Ascending aorta (tissue), 2 donors: ENCODE results near the gene HLTF. TPM values are rescaled to one million over a fixed set of nuclear protein-coding genes. Genes with fewer than 3 reads are reported as not detected.

Source experiments
- DNase-seq, 2 donors: peaks; one replicate each; pipeline ENCODE4 v3.0.0-alpha.2; 2019; ENCODE audit warnings: low spot score in 2 of 2
- H3K27ac ChIP-seq, 2 donors: fragments of 200-600 bp; sonication (generic); one replicate each; pipeline ENCODE4 v1.5.1; 2016 to 2017; ENCODE audit warnings: mild to moderate bottlenecking in 1 of 2
- H3K27me3 ChIP-seq: fragments of 200-600 bp; sonication (generic); one replicate; pipeline ENCODE4 v1.5.1; 2017
- H3K36me3 ChIP-seq, 2 donors: fragments of 200-600 bp; sonication (generic); one replicate each; pipeline ENCODE4 v1.5.1; 2016
- H3K4me1 ChIP-seq, 2 donors: fragments of 200-600 bp; sonication (generic); one replicate each; pipeline ENCODE4 v1.5.1; 2016 to 2017; ENCODE audit warnings: mild to moderate bottlenecking in 1 of 2
- H3K4me3 ChIP-seq, 2 donors: fragments of 200-600 bp; sonication (generic); one replicate each; pipeline ENCODE4 v1.5.1; 2016 to 2017; ENCODE audit warnings: mild to moderate bottlenecking in 1 of 2
- H3K9me3 ChIP-seq, 2 donors: fragments of 200-600 bp; sonication (generic); one replicate each; pipeline ENCODE4 v1.5.1; 2016
- intact Hi-C: fragments of 100-400 bp; cut with DNase I; formaldehyde crosslinking; loops from one replicate; pipeline ENCODE4 v1.15.1; 2023
- total RNA-seq: library from RNA; depleted of rRNA; stranded (reverse); fragments of >200 nt; gene quantifications from one replicate; pipeline ENCODE4 v1.1.0, GENCODE V29; 2016
- TF ChIP-seq, protein P1 (sequence below), 3 experiments: fragments of 200-600 bp in 2 of 3; fragments of 450-650 bp in 1 of 3; sonication (generic) in 2 of 3; IDR thresholded peaks; one replicate each; pipeline ENCODE4 v1.5.1; 2016 to 2019; ENCODE audit warnings: antibody characterized with exemption in 3 of 3, mild to moderate bottlenecking in 1 of 3, moderate library complexity in 1 of 3

The HLTF gene
- total RNA-seq, 1 donor from 2014 or later = 136 TPM

DNA sequence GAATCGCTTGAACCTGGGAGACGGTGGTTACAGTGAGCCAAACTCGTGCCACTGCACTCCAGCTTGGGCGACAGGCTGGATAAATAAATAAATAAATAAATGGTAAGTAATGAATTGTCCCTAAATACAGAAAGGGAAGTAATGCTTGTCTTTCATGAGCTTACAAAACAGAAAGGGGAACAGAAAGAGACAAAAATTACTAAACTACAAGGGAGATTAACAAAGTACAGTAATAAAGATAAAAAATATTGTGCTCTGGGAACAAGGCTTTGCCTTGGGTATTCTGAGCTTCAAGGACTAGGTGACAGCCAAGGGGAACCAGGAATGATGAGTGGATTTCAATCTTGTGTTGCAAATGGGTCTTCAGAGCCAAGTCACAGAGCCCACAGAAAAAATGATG, 9.2 kb upstream of the HLTF start:
- Histone ChIP-seq H3K27me3 (no peaks in the 10 kb centered on the region), H3K36me3 (no peaks in the 10 kb centered on the region)
- TF ChIP-seq, protein P1, sequence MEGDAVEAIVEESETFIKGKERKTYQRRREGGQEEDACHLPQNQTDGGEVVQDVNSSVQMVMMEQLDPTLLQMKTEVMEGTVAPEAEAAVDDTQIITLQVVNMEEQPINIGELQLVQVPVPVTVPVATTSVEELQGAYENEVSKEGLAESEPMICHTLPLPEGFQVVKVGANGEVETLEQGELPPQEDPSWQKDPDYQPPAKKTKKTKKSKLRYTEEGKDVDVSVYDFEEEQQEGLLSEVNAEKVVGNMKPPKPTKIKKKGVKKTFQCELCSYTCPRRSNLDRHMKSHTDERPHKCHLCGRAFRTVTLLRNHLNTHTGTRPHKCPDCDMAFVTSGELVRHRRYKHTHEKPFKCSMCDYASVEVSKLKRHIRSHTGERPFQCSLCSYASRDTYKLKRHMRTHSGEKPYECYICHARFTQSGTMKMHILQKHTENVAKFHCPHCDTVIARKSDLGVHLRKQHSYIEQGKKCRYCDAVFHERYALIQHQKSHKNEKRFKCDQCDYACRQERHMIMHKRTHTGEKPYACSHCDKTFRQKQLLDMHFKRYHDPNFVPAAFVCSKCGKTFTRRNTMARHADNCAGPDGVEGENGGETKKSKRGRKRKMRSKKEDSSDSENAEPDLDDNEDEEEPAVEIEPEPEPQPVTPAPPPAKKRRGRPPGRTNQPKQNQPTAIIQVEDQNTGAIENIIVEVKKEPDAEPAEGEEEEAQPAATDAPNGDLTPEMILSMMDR (IDR thresholded peaks at IDR 0.05) = no peak

DNA sequence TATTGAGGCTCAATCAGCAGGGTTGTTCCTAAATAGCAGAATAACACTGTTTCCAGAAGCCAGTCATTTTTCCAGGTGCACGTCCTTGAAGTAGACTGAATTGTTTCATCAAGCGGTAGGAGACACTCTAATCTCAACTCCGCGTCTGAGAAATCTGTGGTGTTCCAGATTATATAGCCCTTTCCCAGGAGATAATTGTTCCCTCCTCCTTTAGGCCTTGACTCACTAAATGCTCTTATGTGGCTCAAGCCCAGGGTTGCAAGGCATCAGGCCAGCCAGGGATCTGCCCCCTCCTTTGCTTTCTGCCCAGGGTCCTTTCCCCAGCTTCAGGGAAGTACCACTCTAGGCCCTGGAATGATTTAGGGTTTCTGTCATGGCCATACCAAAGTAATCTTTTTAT, 5.7 kb upstream of the HLTF start:
- H3K27ac ChIP-seq = no peak overlapping the region
- intact Hi-C loops = no loop called here
- no peak for DNase-seq
- no peaks in the 10 kb centered on the region for H3K36me3 ChIP-seq
- no peaks in the 10 kb centered on the region for H3K4me1 ChIP-seq
- H3K9me3 ChIP-seq = no peaks in the 10 kb centered on the region
- TF ChIP-seq, protein P1 (IDR thresholded peaks at IDR 0.05) = no peak
- no peaks in the 10 kb centered on the region for H3K27me3 ChIP-seq
- H3K4me3 ChIP-seq = no peak overlapping the region

More for the DNA sequence above, 9.2 kb upstream of the HLTF start:
- no peak for DNase-seq
- no peaks in the 10 kb centered on the region for H3K9me3 ChIP-seq
- intact Hi-C loops = no loop called here
- no peaks in the 10 kb centered on the region for H3K4me1 ChIP-seq
- no peak overlapping the region for H3K4me3 ChIP-seq
- no peak overlapping the region for H3K27ac ChIP-seq

DNA sequence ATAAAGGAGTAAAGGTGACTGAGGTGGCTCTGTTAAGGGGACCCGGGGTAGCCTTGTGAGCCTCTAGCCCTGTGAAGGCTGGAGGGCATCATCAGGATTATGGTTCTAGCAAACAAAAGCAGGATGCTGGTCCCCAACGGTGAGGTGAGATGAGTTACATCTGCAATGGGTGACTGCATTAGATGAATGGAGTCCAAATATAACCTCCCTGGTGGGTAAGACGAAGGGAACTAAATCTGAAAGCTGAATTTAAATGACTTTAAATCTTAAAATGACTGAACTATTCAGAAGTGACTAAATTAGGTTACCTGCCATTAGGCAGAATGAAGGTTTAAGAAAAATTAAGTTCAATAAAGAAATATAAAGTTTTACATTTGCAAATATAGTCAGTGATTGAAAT, 4.6 kb upstream of the HLTF start:
- intact Hi-C loops = no loop called here
- Histone ChIP-seq H3K4me3 (no peak overlapping the region), H3K27ac (no peak overlapping the region), H3K27me3 (no peaks in the 10 kb centered on the region), H3K4me1 (no peaks in the 10 kb centered on the region), H3K9me3 (no peaks in the 10 kb centered on the region), H3K36me3 (no peaks in the 10 kb centered on the region)
- DNase-seq = no peak
- TF ChIP-seq, protein P1 (IDR thresholded peaks at IDR 0.05) = no peak

DNA sequence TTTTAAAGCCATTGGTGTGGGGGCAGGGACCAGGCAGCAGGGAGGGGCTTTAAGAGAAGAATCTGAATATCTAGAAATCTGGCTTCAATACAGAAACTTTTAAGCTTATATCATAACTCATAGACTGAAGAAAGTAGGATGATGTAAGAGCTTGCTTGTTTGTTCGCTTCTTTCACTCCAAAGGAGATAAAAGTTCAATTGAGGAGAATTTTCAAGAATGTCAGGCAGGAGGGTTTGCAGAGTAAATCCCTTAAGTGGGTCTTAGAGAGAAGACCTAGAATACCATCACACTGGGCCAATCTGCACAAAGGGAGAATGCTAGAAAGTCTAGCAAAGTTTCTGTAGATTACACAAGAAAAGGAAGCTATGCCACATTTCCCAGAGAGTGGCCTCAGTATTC, 4.1 kb upstream of the HLTF start:
- intact Hi-C loops = no loop called here
- H3K27me3 ChIP-seq = no peaks in the 10 kb centered on the region
- no peaks in the 10 kb centered on the region for H3K9me3 ChIP-seq
- no peak overlapping the region for H3K27ac ChIP-seq
- no peaks in the 10 kb centered on the region for H3K36me3 ChIP-seq
- no peak overlapping the region for H3K4me3 ChIP-seq
- no peak for DNase-seq
- TF ChIP-seq, protein P1 (IDR thresholded peaks at IDR 0.05) = no peak
- H3K4me1 ChIP-seq = no peaks in the 10 kb centered on the region

DNA sequence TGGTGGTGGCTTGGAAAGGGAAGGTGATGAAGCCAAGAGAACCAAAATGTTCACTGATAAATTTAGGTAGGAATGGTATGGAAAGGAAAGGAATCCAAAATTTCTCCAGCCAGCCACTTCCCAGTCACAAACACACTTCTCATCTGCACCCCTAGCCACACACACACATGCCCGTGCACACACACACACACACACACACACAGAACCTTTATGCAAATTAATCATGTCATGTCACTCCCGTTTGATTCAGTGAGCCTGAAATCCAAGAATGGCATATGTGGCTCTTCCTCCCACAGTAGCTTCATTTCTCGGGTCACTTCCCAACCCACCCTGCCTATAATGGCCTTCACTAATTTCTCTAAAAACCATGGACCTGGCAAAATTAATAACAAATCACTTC, 3.1 kb upstream of the HLTF start:
- H3K9me3 ChIP-seq = no peaks in the 10 kb centered on the region
- DNase-seq = no peak
- H3K27ac ChIP-seq = no peak overlapping the region
- TF ChIP-seq, protein P1 (IDR thresholded peaks at IDR 0.05) = no peak
- intact Hi-C loops = loop anchor here (5.0 kb wide), 1 partner anchor 117 kb away; no protein-coding TSS in a partner anchor
- H3K27me3 ChIP-seq = no peaks in the 10 kb centered on the region
- no peaks in the 10 kb centered on the region for H3K36me3 ChIP-seq
- peaks cover 4 to 6% of the 10 kb centered on the region in 2 donors for H3K4me1 ChIP-seq
- no peak overlapping the region for H3K4me3 ChIP-seq

DNA sequence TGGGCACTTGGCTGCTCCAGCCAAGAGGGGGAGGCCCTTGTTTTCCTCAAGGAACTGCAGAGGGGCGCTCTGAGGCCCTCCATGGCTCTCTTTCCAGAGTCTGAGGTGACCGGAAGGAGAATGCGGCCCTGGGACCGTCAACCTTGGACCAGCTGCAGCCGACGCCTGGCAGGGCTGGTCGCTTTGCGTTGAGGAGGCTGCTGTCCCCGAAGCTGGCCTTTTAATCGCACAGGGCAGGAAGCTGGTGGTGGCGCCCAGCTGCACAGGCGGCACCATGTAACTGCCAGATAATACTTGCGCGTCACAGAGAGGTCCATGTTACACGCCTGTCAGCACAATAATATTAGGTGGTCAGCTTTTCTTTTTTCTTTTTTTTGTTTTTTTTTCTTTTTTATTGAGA, 875 bp upstream of the HLTF start:
- Histone ChIP-seq H3K9me3 (no peaks in the 10 kb centered on the region), H3K36me3 (peaks cover 0 to 4% of the 10 kb centered on the region in 2 donors), H3K27me3 (no peaks in the 10 kb centered on the region), H3K4me3 (no peak overlapping the region), H3K4me1 (peaks cover 4 to 6% of the 10 kb centered on the region in 2 donors), H3K27ac (no peak overlapping the region)
- TF ChIP-seq, protein P1 (IDR thresholded peaks at IDR 0.05) = no peak
- no peak for DNase-seq
- intact Hi-C loops = loop anchor here (5.0 kb wide), 1 partner anchor 115 kb away; no protein-coding TSS in a partner anchor
